Activated naive CD4-positive, alpha-beta T cell treated with anti-CD3 and anti-CD28 coated beads for 36 hours (primary cell): ENCODE data around the gene AFAP1. TPM values are rescaled to one million over a fixed set of nuclear protein-coding genes. Genes with fewer than 3 reads are reported as not detected.

Experiments
- CTCF ChIA-PET: fragments of 350-600 bp; sonication (Branson Sonifier 250); formaldehyde crosslinking; loops from one replicate; lab custom pipeline; 2021; ENCODE audit warnings: antibody characterized with exemption; lab: Charles Lee
- DNase-seq: peaks from one replicate; pipeline ENCODE4 v3.0.0-alpha.2; 2020
- H3K27ac Mint-ChIP-seq: one replicate; pipeline ENCODE4 v1.8.0; 2021; ENCODE audit warnings: mild to moderate bottlenecking, mixed read lengths
- H3K27me3 Mint-ChIP-seq: one replicate; pipeline ENCODE4 v1.8.0; 2021; ENCODE audit warnings: low read depth, mixed read lengths
- H3K36me3 Mint-ChIP-seq: one replicate; pipeline ENCODE4 v1.8.0; 2021; ENCODE audit warnings: low read depth, mixed read lengths
- H3K4me1 Mint-ChIP-seq: one replicate; pipeline ENCODE4 v1.8.0; 2021; ENCODE audit warnings: low read depth, mixed read lengths
- H3K4me3 Mint-ChIP-seq: one replicate; pipeline ENCODE4 v1.8.0; 2021; ENCODE audit warnings: mild to moderate bottlenecking, moderate library complexity, mixed read lengths
- H3K9me3 Mint-ChIP-seq: one replicate; pipeline ENCODE4 v1.8.0; 2021; ENCODE audit warnings: mixed read lengths
- intact Hi-C: fragments of 100-400 bp; cut with micrococcal nuclease; formaldehyde crosslinking; loops from one replicate; pipeline ENCODE4 v1.15.1; 2023
- total RNA-seq, 2 experiments: library from RNA; stranded (reverse); gene quantifications; one replicate each; pipeline ENCODE4 v1.2.3, GENCODE V29; 2021

The AFAP1 gene
- total RNA-seq, 2 experiments from 2014 or later = 26.7 to 28.8 TPM

- Mint-ChIP-seq H3K27me3 (no peaks in the 10 kb centered on the region), H3K9me3 (no peaks in the 10 kb centered on the region), H3K4me1 (peaks cover 25% of the 10 kb centered on the region), H3K36me3 (peaks cover 3% of the 10 kb centered on the region), H3K4me3 (no peak overlapping the region), H3K27ac (no peak overlapping the region)
- CTCF ChIA-PET = no interaction called here
- intact Hi-C loops = no loop called here
- DNase-seq = no peak
Measured at GRCh38 chr4:7787681-7788141, 151.9 kb downstream of the AFAP1 start.

GRCh38 chr4:7787067-7787466, 152.6 kb downstream of the AFAP1 start:
- Mint-ChIP-seq H3K4me1 (peaks cover 32% of the 10 kb centered on the region), H3K36me3 (peaks cover 3% of the 10 kb centered on the region), H3K27ac (no peak overlapping the region), H3K27me3 (no peaks in the 10 kb centered on the region), H3K4me3 (no peak overlapping the region), H3K9me3 (no peaks in the 10 kb centered on the region)
- DNase-seq = no peak
- CTCF ChIA-PET = interaction anchor here (1.3 kb wide), 1 partner anchor 13 kb away, joined by 3 read pairs; no protein-coding TSS in a partner anchor
- intact Hi-C loops = no loop called here

- H3K36me3 Mint-ChIP-seq = peaks cover 2% of the 10 kb centered on the region
- CTCF ChIA-PET = interaction anchor here (1.3 kb wide), 1 partner anchor 14 kb away, joined by 3 read pairs; no protein-coding TSS in a partner anchor
- intact Hi-C loops = no loop called here
- DNase-seq = no peak
- peaks cover 37% of the 10 kb centered on the region for H3K4me1 Mint-ChIP-seq
- H3K27me3 Mint-ChIP-seq = no peaks in the 10 kb centered on the region
- H3K9me3 Mint-ChIP-seq = no peaks in the 10 kb centered on the region
- no peak overlapping the region for H3K4me3 Mint-ChIP-seq
- H3K27ac Mint-ChIP-seq = no peak overlapping the region
Measured at GRCh38 chr4:7786517-7786916, 153.1 kb downstream of the AFAP1 start.

GRCh38 chr4:7786040-7786439, 153.6 kb downstream of the AFAP1 start:
- Mint-ChIP-seq H3K36me3 (peaks cover 5% of the 10 kb centered on the region), H3K27me3 (no peaks in the 10 kb centered on the region), H3K4me3 (no peak overlapping the region), H3K4me1 (peaks cover 42% of the 10 kb centered on the region), H3K9me3 (no peaks in the 10 kb centered on the region), H3K27ac (no peak overlapping the region)
- intact Hi-C loops = no loop called here
- DNase-seq = no peak
- CTCF ChIA-PET = interaction anchor here (1.3 to 1.6 kb wide), 2 partner anchors 14 to 15 kb away, joined by 3 to 5 read pairs; no protein-coding TSS in a partner anchor

GRCh38 chr4:7785017-7785416, 154.6 kb downstream of the AFAP1 start:
- Mint-ChIP-seq H3K4me1 (peaks cover 49% of the 10 kb centered on the region), H3K4me3 (no peak overlapping the region), H3K27me3 (no peaks in the 10 kb centered on the region), H3K36me3 (peaks cover 5% of the 10 kb centered on the region), H3K27ac (no peak overlapping the region), H3K9me3 (no peaks in the 10 kb centered on the region)
- CTCF ChIA-PET = interaction anchor here (1.6 kb wide), 1 partner anchor 14 kb away, joined by 5 read pairs; no protein-coding TSS in a partner anchor
- intact Hi-C loops = no loop called here
- peak; percentile 22 for DNase-seq

GRCh38 chr4:7784131-7784870, 155.4 kb downstream of the AFAP1 start:
- intact Hi-C loops = no loop called here
- peak overlapping the region; percentile 44 for H3K27ac Mint-ChIP-seq
- no peak overlapping the region for H3K4me3 Mint-ChIP-seq
- H3K4me1 Mint-ChIP-seq = peaks cover 56% of the 10 kb centered on the region
- H3K27me3 Mint-ChIP-seq = no peaks in the 10 kb centered on the region
- H3K9me3 Mint-ChIP-seq = no peaks in the 10 kb centered on the region
- DNase-seq = no peak
- H3K36me3 Mint-ChIP-seq = peaks cover 4% of the 10 kb centered on the region
- CTCF ChIA-PET = interaction anchor here (1.2 to 1.6 kb wide), 2 partner anchors 13 to 18 kb away, joined by 5 read pairs; no protein-coding TSS in a partner anchor

- Mint-ChIP-seq H3K27me3 (no peaks in the 10 kb centered on the region), H3K9me3 (no peaks in the 10 kb centered on the region), H3K36me3 (peaks cover 4% of the 10 kb centered on the region), H3K27ac (peak overlapping the region; percentile 32), H3K4me1 (peaks cover 62% of the 10 kb centered on the region), H3K4me3 (no peak overlapping the region)
- DNase-seq = no peak
- CTCF ChIA-PET = interaction anchor here (1.2 kb wide), 1 partner anchor 19 kb away, joined by 5 read pairs; no protein-coding TSS in a partner anchor
- intact Hi-C loops = no loop called here
Measured at GRCh38 chr4:7783541-7783940, 156.1 kb downstream of the AFAP1 start.

GRCh38 chr4:7782783-7783182, 156.9 kb downstream of the AFAP1 start:
- DNase-seq = no peak
- intact Hi-C loops = no loop called here
- Mint-ChIP-seq H3K36me3 (peaks cover 4% of the 10 kb centered on the region), H3K9me3 (no peaks in the 10 kb centered on the region), H3K27me3 (no peaks in the 10 kb centered on the region), H3K4me1 (peaks cover 62% of the 10 kb centered on the region), H3K4me3 (no peak overlapping the region), H3K27ac (peak overlapping the region; percentile 88)
- CTCF ChIA-PET = interaction anchor here (1.2 kb wide), 1 partner anchor 20 kb away, joined by 5 read pairs; no protein-coding TSS in a partner anchor

GRCh38 chr4:7781993-7782392, 157.7 kb downstream of the AFAP1 start:
- Mint-ChIP-seq H3K27ac (peak overlapping the region; percentile 88), H3K36me3 (peaks cover 4% of the 10 kb centered on the region), H3K9me3 (no peaks in the 10 kb centered on the region), H3K4me3 (no peak overlapping the region), H3K4me1 (peaks cover 62% of the 10 kb centered on the region), H3K27me3 (no peaks in the 10 kb centered on the region)
- no peak for DNase-seq
- CTCF ChIA-PET = interaction anchor here (1.2 kb wide), 1 partner anchor 20 kb away, joined by 5 read pairs; no protein-coding TSS in a partner anchor
- intact Hi-C loops = loop anchor here (2.0 kb wide), 1 partner anchor 23 kb away; no protein-coding TSS in a partner anchor

- DNase-seq = peak; percentile 44
- Mint-ChIP-seq H3K9me3 (no peaks in the 10 kb centered on the region), H3K27ac (peak overlapping the region; percentile 88), H3K4me1 (peaks cover 62% of the 10 kb centered on the region), H3K4me3 (peak overlapping the region; percentile 43), H3K36me3 (peaks cover 4% of the 10 kb centered on the region), H3K27me3 (no peaks in the 10 kb centered on the region)
- CTCF ChIA-PET = interaction anchor here (0.8 to 1.2 kb wide), 2 partner anchors 20 to 21 kb away, joined by 4 to 5 read pairs; no protein-coding TSS in a partner anchor
- intact Hi-C loops = loop anchor here (2.0 kb wide), 1 partner anchor 23 kb away; no protein-coding TSS in a partner anchor
Measured at GRCh38 chr4:7781366-7781765, 158.3 kb downstream of the AFAP1 start.

GRCh38 chr4:7780751-7781348, 158.8 kb downstream of the AFAP1 start:
- Mint-ChIP-seq H3K9me3 (no peaks in the 10 kb centered on the region), H3K4me1 (peaks cover 59% of the 10 kb centered on the region), H3K27me3 (no peaks in the 10 kb centered on the region), H3K4me3 (peak overlapping the region; percentile 43), H3K27ac (peak overlapping the region; percentile 88), H3K36me3 (peaks cover 4% of the 10 kb centered on the region)
- intact Hi-C loops = loop anchor here (2.0 kb wide), 1 partner anchor 22 kb away; no protein-coding TSS in a partner anchor
- DNase-seq = no peak
- CTCF ChIA-PET = interaction anchor here (0.6 to 1.2 kb wide), 5 partner anchors 16 to 121 kb away, joined by 3 to 5 read pairs (median 4); no protein-coding TSS in a partner anchor

- Mint-ChIP-seq H3K9me3 (no peaks in the 10 kb centered on the region), H3K27me3 (no peaks in the 10 kb centered on the region), H3K36me3 (peaks cover 4% of the 10 kb centered on the region), H3K27ac (no peak overlapping the region), H3K4me1 (peaks cover 48% of the 10 kb centered on the region), H3K4me3 (no peak overlapping the region)
- CTCF ChIA-PET = interaction anchor here (0.8 to 2.4 kb wide), 4 partner anchors 10 to 29 kb away, joined by 3 to 12 read pairs (median 4); no protein-coding TSS in a partner anchor
- no peak for DNase-seq
- intact Hi-C loops = no loop called here
Measured at GRCh38 chr4:7779432-7779768, 160.3 kb downstream of the AFAP1 start.
